ENCODE results near the gene OGFR.

Gene OGFR

GRCh38 chr20:62792940-62793756, 11.5 kb upstream of the OGFR start:
- Histone ChIP-seq H3K4me3 (ENCODE audit: low read depth, low read length) (no peak overlapping the region), H3K27ac (no peak overlapping the region)
- TF ChIP-seq, protein P1, sequence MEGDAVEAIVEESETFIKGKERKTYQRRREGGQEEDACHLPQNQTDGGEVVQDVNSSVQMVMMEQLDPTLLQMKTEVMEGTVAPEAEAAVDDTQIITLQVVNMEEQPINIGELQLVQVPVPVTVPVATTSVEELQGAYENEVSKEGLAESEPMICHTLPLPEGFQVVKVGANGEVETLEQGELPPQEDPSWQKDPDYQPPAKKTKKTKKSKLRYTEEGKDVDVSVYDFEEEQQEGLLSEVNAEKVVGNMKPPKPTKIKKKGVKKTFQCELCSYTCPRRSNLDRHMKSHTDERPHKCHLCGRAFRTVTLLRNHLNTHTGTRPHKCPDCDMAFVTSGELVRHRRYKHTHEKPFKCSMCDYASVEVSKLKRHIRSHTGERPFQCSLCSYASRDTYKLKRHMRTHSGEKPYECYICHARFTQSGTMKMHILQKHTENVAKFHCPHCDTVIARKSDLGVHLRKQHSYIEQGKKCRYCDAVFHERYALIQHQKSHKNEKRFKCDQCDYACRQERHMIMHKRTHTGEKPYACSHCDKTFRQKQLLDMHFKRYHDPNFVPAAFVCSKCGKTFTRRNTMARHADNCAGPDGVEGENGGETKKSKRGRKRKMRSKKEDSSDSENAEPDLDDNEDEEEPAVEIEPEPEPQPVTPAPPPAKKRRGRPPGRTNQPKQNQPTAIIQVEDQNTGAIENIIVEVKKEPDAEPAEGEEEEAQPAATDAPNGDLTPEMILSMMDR (IDR thresholded peaks at IDR 0.05; ENCODE audit: low read depth, low read length, missing control alignments), result no peak

DNA sequence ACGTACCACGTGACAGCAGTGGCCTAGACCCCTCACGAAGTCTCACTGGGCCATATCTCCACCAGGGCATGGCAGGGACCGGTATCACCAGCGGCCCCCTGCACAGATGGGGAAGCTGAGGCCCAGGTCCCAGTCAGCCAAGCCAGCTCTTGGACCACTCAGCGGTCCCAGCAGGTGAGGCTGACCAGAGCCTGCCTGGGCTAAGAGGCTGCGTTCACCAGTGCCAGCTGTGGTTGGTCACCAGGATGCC, 11.0 kb upstream of the OGFR start:
- DNase-seq, result no peak
- TF ChIP-seq, protein P1 (IDR thresholded peaks at IDR 0.05; ENCODE audit: low read depth, low read length, missing control alignments), result no peak

More at GRCh38 chr20:62792940-62793756, 11.5 kb upstream of the OGFR start:
- in situ Hi-C loops (cut with HindIII; ENCODE audit: low pct_ligation_motif_present, low sequenced_read_pairs), result no loop called here
- no peaks in the 10 kb centered on the region for H3K36me3 ChIP-seq (replicated peaks)
- H3K27me3 ChIP-seq (replicated peaks), result no peaks in the 10 kb centered on the region
- DNase-seq, result no peak

DNA sequence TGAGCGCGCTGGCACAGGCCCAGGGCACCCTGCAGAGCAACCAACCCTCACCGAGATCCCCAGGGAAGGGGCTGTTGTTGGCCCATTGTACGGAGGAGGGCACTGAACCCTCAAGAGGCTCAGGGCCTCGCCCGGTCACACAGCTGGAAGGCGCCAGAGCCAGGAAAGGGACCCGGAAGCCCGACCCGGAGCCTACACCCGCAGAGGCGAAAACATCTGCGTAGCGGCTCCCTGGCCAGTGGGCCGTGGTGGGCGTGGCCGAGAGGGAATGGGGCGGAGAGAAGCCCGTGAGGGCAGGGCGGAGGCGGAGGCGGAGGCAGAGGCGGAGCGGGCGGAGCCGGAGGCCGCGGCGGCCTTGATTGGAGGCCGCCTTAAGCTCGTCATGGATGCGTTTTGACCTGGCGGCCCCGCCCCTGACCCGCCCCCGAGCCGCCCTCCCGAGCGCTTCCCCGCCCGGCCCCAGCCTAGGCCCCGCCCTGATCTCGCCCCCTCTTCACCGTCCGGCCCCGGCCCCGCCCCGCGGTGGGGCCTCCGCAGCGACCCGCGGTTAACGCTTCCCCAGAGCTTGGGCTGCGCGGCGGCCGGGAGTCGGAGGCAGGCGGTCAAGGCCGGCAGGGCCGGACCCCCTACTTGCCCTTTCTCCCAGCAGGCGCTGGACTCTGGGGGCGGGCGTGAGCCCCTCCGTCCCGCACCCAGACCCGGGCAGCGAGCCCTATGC, 10.5 kb upstream of the OGFR start:
- in situ Hi-C loops (cut with HindIII; ENCODE audit: low pct_ligation_motif_present, low sequenced_read_pairs), result no loop called here
- Histone ChIP-seq H3K27ac (peak overlapping the region; percentile 75), H3K4me3 (ENCODE audit: low read depth, low read length) (peak overlapping the region; percentile 68), H3K27me3 (replicated peaks) (no peaks in the 10 kb centered on the region), H3K36me3 (replicated peaks) (peaks cover 9% of the 10 kb centered on the region)
- peak; percentile 81 for DNase-seq
- TF ChIP-seq, protein P1 (IDR thresholded peaks at IDR 0.05; ENCODE audit: low read depth, low read length, missing control alignments), result no peak

More for the DNA sequence above, 11.0 kb upstream of the OGFR start:
- Histone ChIP-seq H3K27ac (peak overlapping the region; percentile 45), H3K4me3 (ENCODE audit: low read depth, low read length) (peak overlapping the region; percentile 35), H3K27me3 (replicated peaks) (no peaks in the 10 kb centered on the region), H3K36me3 (replicated peaks) (peaks cover 5% of the 10 kb centered on the region)
- in situ Hi-C loops (cut with HindIII; ENCODE audit: low pct_ligation_motif_present, low sequenced_read_pairs), result no loop called here

DNA sequence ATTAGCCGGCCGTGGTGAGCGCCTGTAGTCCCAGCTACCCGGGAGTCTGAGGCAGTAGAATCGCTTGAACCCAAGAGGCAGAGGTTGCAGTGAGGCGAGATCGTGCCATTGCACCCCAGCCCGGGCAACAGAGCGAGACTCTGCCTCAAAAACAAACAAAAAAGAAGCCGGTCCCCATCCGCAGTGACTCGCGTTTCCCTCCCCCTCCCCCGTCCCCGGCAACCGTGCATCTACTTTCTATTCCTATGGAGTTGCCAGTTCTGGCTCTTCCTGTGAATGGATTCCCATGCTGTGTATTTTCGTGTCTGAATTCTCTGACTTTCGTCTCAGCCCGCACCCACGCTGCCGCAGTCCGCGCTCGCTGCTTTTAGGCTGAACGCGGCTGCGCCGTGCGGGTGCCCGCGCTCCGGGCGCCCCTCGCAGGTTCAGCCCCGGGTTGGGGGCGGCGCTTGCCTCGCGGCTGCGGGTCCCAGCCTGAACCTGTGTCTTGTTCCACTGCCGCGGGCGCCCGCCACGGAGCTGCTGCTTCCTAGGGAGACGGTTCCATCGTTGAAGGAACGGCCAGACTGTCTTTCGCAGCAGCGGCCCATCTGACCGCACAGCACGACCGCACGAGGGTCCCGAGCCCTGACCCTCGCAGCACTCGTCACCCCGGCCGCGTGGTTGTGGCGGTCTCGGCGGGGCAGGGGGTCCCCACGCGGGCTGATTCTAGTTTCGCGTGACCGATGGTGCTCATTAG, 9.4 kb upstream of the OGFR start:
- peak; percentile 20 for DNase-seq
- no peaks in the 10 kb centered on the region for H3K27me3 ChIP-seq (replicated peaks)
- in situ Hi-C loops (cut with HindIII; ENCODE audit: low pct_ligation_motif_present, low sequenced_read_pairs), result no loop called here
- peak overlapping the region; percentile 75 for H3K27ac ChIP-seq
- TF ChIP-seq, protein P1 (IDR thresholded peaks at IDR 0.05; ENCODE audit: low read depth, low read length, missing control alignments), result no peak
- peak overlapping the region; percentile 68 for H3K4me3 ChIP-seq (ENCODE audit: low read depth, low read length)
- peaks cover 14% of the 10 kb centered on the region for H3K36me3 ChIP-seq (replicated peaks)

DNA sequence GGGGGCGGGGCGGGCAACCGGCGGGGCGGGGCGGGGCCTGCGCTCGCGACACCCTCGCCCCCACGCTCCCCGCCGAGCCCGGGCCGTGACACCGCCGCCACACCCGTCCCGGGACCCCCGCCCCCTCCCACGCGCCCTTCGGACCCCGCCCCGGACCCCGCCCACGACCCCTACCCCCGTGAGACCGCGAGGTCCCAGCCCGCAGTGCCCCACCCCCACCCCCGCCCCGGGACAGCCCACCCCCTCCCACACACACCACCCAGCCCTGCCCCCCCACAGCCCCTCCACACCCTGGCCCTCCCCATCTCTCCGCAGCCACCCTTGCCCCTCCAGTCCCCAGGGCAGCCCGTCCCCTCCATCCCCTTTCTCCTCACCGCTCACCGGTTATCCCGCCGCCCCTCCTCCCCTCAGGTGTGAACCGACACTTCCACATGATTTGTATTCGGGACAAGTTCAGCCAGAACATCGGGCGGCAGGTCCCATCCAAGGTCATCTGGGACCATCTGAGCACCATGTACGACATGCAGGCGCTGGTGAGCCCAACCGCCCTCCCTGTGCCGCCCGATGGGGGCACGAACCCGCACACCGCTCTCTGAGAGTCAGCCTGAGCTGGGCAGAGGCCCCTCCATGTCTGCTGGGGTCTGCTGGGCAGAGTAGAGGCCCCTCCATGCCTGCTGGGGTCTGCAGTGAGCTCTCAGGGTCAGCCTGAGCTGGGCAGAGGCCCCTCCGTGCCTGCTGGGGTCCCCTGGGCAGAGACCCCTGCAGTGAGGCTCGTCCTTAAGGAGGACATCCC, 7.7 kb upstream of the OGFR start:
- Histone ChIP-seq H3K27me3 (replicated peaks) (no peaks in the 10 kb centered on the region), H3K4me3 (ENCODE audit: low read depth, low read length) (peak overlapping the region; percentile 67), H3K36me3 (replicated peaks) (peaks cover 18% of the 10 kb centered on the region), H3K27ac (peak overlapping the region; percentile 46)
- TF ChIP-seq, protein P1 (IDR thresholded peaks at IDR 0.05; ENCODE audit: low read depth, low read length, missing control alignments), result no peak
- DNase-seq, result no peak
- in situ Hi-C loops (cut with HindIII; ENCODE audit: low pct_ligation_motif_present, low sequenced_read_pairs), result no loop called here
